H1 (cell line): ENCODE results near the gene PRSS21. TPM values are rescaled to one million over a fixed set of nuclear protein-coding genes. Genes with fewer than 3 reads are reported as not detected.

Source experiments
- CTCF ChIA-PET: fragments of 300-600 bp; sonication (Branson Sonifier 250); formaldehyde crosslinking; loops from one replicate; lab custom pipeline; 2021; ENCODE audit not compliant: partially characterized antibody; lab: Charles Lee
- POLR2A ChIA-PET: fragments of 300-600 bp; sonication (Branson Sonifier 250); formaldehyde crosslinking; loops from one replicate; lab custom pipeline; 2021; ENCODE audit warnings: inconsistent platforms; ENCODE audit not compliant: partially characterized antibody; lab: Charles Lee
- DNase-seq, 2 experiments: peaks; one replicate each; pipeline versions ENCODE4 v3.0.0 to v3.0.0-alpha.2; 2010 to 2022; ENCODE audit warnings: low spot score in 2 of 2, low read depth in 1 of 2, mixed read lengths in 1 of 2
- FAIRE-seq: peaks from 2 replicates; lab custom pipeline; 2011; peaks lifted over from hg19 to GRCh38; lab: Jason Lieb, UNC
- H2AFZ ChIP-seq: 2 replicates; pipeline ENCODE4 v1.8.1; 2012; ENCODE audit warnings: low read length, inconsistent platforms
- H2AK5ac ChIP-seq: 2 replicates; pipeline ENCODE4 v1.6.1; 2013; ENCODE audit warnings: low read depth, low read length
- H2BK120ac ChIP-seq: replicated peaks from 2 replicates; pipeline ENCODE3; 2013; ENCODE audit warnings: low read depth, low read length, inconsistent platforms
- H2BK12ac ChIP-seq: 2 replicates; pipeline ENCODE4 v1.6.1; 2013; ENCODE audit warnings: low read depth, low read length
- H2BK15ac ChIP-seq: 2 replicates; pipeline ENCODE4 v1.6.1; 2013; ENCODE audit warnings: low read length
- H2BK20ac ChIP-seq: 2 replicates; pipeline ENCODE4 v1.6.1; 2013; ENCODE audit warnings: low read length
- H2BK5ac ChIP-seq: 2 replicates; pipeline ENCODE4 v1.6.1; 2013; ENCODE audit warnings: low read depth, low read length
- H3K14ac ChIP-seq: 2 replicates; pipeline ENCODE4 v1.6.1; 2013; ENCODE audit warnings: inconsistent platforms; ENCODE audit not compliant: insufficient read length
- H3K18ac ChIP-seq: 2 replicates; pipeline ENCODE4 v1.6.1; 2013; ENCODE audit warnings: low read length; ENCODE audit errors: extremely low read depth
- H3K23ac ChIP-seq: 2 replicates; pipeline ENCODE4 v1.6.1; 2013; ENCODE audit warnings: inconsistent platforms; ENCODE audit not compliant: insufficient read length
- H3K23me2 ChIP-seq: 2 replicates; pipeline ENCODE4 v1.6.1; 2013; ENCODE audit warnings: low read depth, low read length
- H3K27ac ChIP-seq: 2 replicates; pipeline ENCODE4 v1.6.1; 2011; ENCODE audit warnings: low read depth, low read length, inconsistent platforms
- H3K27me3 ChIP-seq, 4 experiments: replicated peaks in 1 of 4; 1 replicate in 1 of 4; 2 replicates in 3 of 4; pipeline versions ENCODE4 v1.6.1 to v1.8.1; 2011 to 2013; ENCODE audit warnings: low read length in 3 of 4, mild to moderate bottlenecking in 3 of 4, inconsistent platforms in 2 of 4, mixed read lengths in 2 of 4, moderate library complexity in 1 of 4; ENCODE audit not compliant: control insufficient read depth in 3 of 4, insufficient read depth in 3 of 4; ENCODE audit errors: extremely low read depth in 1 of 4
- H3K36me3 ChIP-seq, 4 experiments: 2 replicates each; pipeline versions ENCODE4 v1.6.1 to v1.8.1; 2011 to 2013; ENCODE audit warnings: mild to moderate bottlenecking in 4 of 4, low read length in 3 of 4, moderate library complexity in 2 of 4, control low read depth in 1 of 4, inconsistent platforms in 1 of 4; ENCODE audit not compliant: insufficient read depth in 4 of 4, control insufficient read depth in 2 of 4
- H3K4ac ChIP-seq: replicated peaks from 2 replicates; pipeline ENCODE3; 2013; ENCODE audit warnings: low read length, low read depth, mixed read lengths, inconsistent platforms; ENCODE audit not compliant: insufficient read length
- H3K4me1 ChIP-seq, 4 experiments: replicated peaks in 1 of 4; 1 replicate in 1 of 4; 2 replicates in 3 of 4; pipeline versions ENCODE4 v1.6.1 to v1.8.1; 2011 to 2013; ENCODE audit warnings: low read length in 3 of 4, inconsistent platforms in 2 of 4, mixed read lengths in 1 of 4; ENCODE audit not compliant: insufficient read depth in 4 of 4, control insufficient read depth in 3 of 4
- H3K4me2 ChIP-seq, 2 experiments: 2 replicates each; pipeline versions ENCODE4 v1.6.1 to v1.8.1; 2011 to 2013; ENCODE audit warnings: low read depth in 2 of 2, low read length in 2 of 2, control low read depth in 1 of 2, inconsistent platforms in 1 of 2, mild to moderate bottlenecking in 1 of 2; ENCODE audit not compliant: insufficient read depth in 1 of 2
- H3K4me3 ChIP-seq, 4 experiments: fragments of 200-600, 300-600 bp in 1 of 4; sonication (generic), shearing (Covaris generic), sonication (Bioruptor Twin) in 1 of 4; 2 replicates each; pipeline versions ENCODE4 v1.5.1 to v1.8.1; 2011 to 2016; ENCODE audit warnings: low read length in 4 of 4, low read depth in 3 of 4, control low read depth in 2 of 4, inconsistent platforms in 2 of 4, mild to moderate bottlenecking in 2 of 4, mixed read lengths in 1 of 4, moderate library complexity in 1 of 4; ENCODE audit not compliant: insufficient read depth in 2 of 4; ENCODE audit errors: extremely low read depth in 1 of 4
- H3K56ac ChIP-seq: replicated peaks from 2 replicates; pipeline ENCODE3; 2013; ENCODE audit warnings: low read depth, mild to moderate bottlenecking, mixed read lengths, low read length, inconsistent platforms; ENCODE audit not compliant: insufficient read length
- H3K79me1 ChIP-seq: 2 replicates; pipeline ENCODE4 v1.6.1; 2013; ENCODE audit warnings: low read depth, low read length, control low read depth
- H3K79me2 ChIP-seq, 2 experiments: 2 replicates each; pipeline versions ENCODE4 v1.6.1 to v1.8.1; 2012 to 2013; ENCODE audit warnings: low read length in 2 of 2, mild to moderate bottlenecking in 2 of 2, inconsistent platforms in 1 of 2; ENCODE audit not compliant: insufficient read depth in 2 of 2, control insufficient read depth in 1 of 2
- H3K9ac ChIP-seq, 4 experiments: replicated peaks in 1 of 4; 1 replicate in 1 of 4; 2 replicates in 3 of 4; pipeline versions ENCODE4 v1.6.1 to v1.8.1; 2011 to 2013; ENCODE audit warnings: low read depth in 3 of 4, low read length in 3 of 4, control low read depth in 2 of 4, mild to moderate bottlenecking in 2 of 4, moderate library complexity in 2 of 4, inconsistent platforms in 1 of 4; ENCODE audit errors: extremely low read depth in 1 of 4
- H3K9me3 ChIP-seq, 2 experiments: 2 replicates each; pipeline versions ENCODE4 v1.6.1 to v1.8.1; 2012 to 2013; ENCODE audit warnings: mild to moderate bottlenecking in 2 of 2, moderate library complexity in 2 of 2, control low read depth in 1 of 2, inconsistent platforms in 1 of 2, low read depth in 1 of 2, low read length in 1 of 2, mixed read lengths in 1 of 2; ENCODE audit not compliant: insufficient read depth in 2 of 2
- H4K20me1 ChIP-seq, 2 experiments: replicated peaks in 1 of 2; 2 replicates each; pipeline versions ENCODE3 to v1.8.1; 2011 to 2013; ENCODE audit warnings: inconsistent platforms in 2 of 2, low read length in 2 of 2, mild to moderate bottlenecking in 1 of 2; ENCODE audit not compliant: insufficient read depth in 2 of 2, control insufficient read depth in 1 of 2
- H4K5ac ChIP-seq: 2 replicates; pipeline ENCODE4 v1.6.1; 2013; ENCODE audit warnings: low read length, low read depth, mixed read lengths, inconsistent platforms; ENCODE audit not compliant: insufficient read length
- H4K8ac ChIP-seq: 2 replicates; pipeline ENCODE4 v1.8.0; 2013; ENCODE audit warnings: mild to moderate bottlenecking, moderate library complexity, low read length, inconsistent platforms; ENCODE audit not compliant: insufficient read depth; ENCODE audit errors: extremely low read depth
- H4K91ac ChIP-seq: replicated peaks from 2 replicates; pipeline ENCODE3; 2013; ENCODE audit warnings: low read length, mixed read lengths, inconsistent platforms; ENCODE audit not compliant: insufficient read length
- BCL11A ChIP-seq, 2 experiments: IDR thresholded peaks; one replicate each; pipeline ENCODE4 v1.6.1; 2011; ENCODE audit warnings: low read depth in 2 of 2, low read length in 2 of 2, mild to moderate bottlenecking in 2 of 2
- CTCF ChIP-seq, 3 experiments: IDR thresholded peaks; 1 replicate in 2 of 3; 2 replicates in 1 of 3; pipeline versions ENCODE4 v1.5.1 to v1.6.1; 2011; ENCODE audit warnings: low read length in 3 of 3, mild to moderate bottlenecking in 3 of 3, inconsistent platforms in 2 of 3, low read depth in 1 of 3, moderate library complexity in 1 of 3; ENCODE audit not compliant: insufficient read depth in 1 of 3; ENCODE audit errors: control extremely low read depth in 1 of 3
- E2F6 ChIP-seq: IDR thresholded peaks from 2 replicates; pipeline ENCODE4 v1.6.1; 2012; ENCODE audit warnings: inconsistent platforms
- EZH2 ChIP-seq: fragments of 200-600 bp; sonication (generic); IDR thresholded peaks from 2 replicates; pipeline ENCODE4 v1.7.1; 2012; ENCODE audit warnings: low read depth, mild to moderate bottlenecking, moderate library complexity, low read length, inconsistent platforms; ENCODE audit not compliant: severe bottlenecking
- GTF2F1 ChIP-seq: IDR thresholded peaks from 2 replicates; pipeline ENCODE4 v1.6.1; 2012; ENCODE audit warnings: low read depth, low read length, improper control_type of control experiment, borderline replicate concordance
- RAD21 ChIP-seq, 2 experiments: IDR thresholded peaks in 1 of 2; conservative IDR thresholded peaks in 1 of 2; 2 replicates each; pipeline ENCODE4 v1.6.1; 2011; ENCODE audit warnings: low read depth in 2 of 2, low read length in 2 of 2, improper control_type of control experiment in 1 of 2, inconsistent platforms in 1 of 2, mild to moderate bottlenecking in 1 of 2, moderate library complexity in 1 of 2
- WGBS, 2 experiments: shearing (Covaris generic) in 1 of 2; methylation state at CpG; one replicate each; pipeline versions ENCODE4 v1.1.6 to v1.1.7; 2013 to 2015; ENCODE audit warnings: low lambda C conversion rate in 2 of 2, mixed read lengths in 2 of 2, inconsistent platforms in 1 of 2, low coverage in 1 of 2, missing lambda C conversion rate in 1 of 2; ENCODE audit not compliant: insufficient replicate concordance in 2 of 2, insufficient coverage in 1 of 2, insufficient read length in 1 of 2; ENCODE audit errors: extremely low coverage in 1 of 2, missing lambda C conversion rate in 1 of 2; 5-methylcytosine and 5-hydroxymethylcytosine counted together
- polyA plus RNA-seq, 7 experiments: library from polyadenylated mRNA; depleted of rRNA in 3 of 7; stranded (reverse) in 5 of 7; unstranded in 2 of 7; fragments of >200 nt in 5 of 7; fragments of 200-250 nt in 2 of 7; gene quantifications; 1 replicate in 5 of 7; 2 replicates in 1 of 7; 4 replicates in 1 of 7; pipeline versions ENCODE4 v1.2.1 to v1.2.3, GENCODE V29; 2011 to 2013; ENCODE audit warnings: missing spikeins in 2 of 7, mixed read lengths in 2 of 7
- total RNA-seq: library from RNA; stranded (reverse); fragmentation: NEBNext Ultra II Directional; extraction: Animal tissue kit (Norgen Biotek cat#: 25700); gene quantifications from 2 replicates; pipeline ENCODE4 v1.2.1, GENCODE V29; 2021

The PRSS21 gene
- total and polyA plus RNA-seq, 2 of the 8 experiments (the other 6 are each of a cell fraction or from before 2014, with no cell fraction given): 0.76 to 1.0 TPM

- WGBS, 2 experiments: 83% methylated on average over 54 of the region's 79 CpGs; no CpG with 5 or more reads in 1 of the 2 experiments
- POLR2A ChIA-PET: interaction anchor here (1.0 to 2.8 kb wide), 6 partner anchors 8 to 33 kb away, joined by 3 to 28 read pairs (median 5); partner anchors contain the start of genes ELOB and SRRM2
- Histone ChIP-seq H2BK12ac (no peak overlapping the region), H3K14ac (no peak overlapping the region), H2AK5ac (no peak overlapping the region), H3K23ac (no peak overlapping the region), H3K27ac (no peak overlapping the region), H3K4me1 (peaks cover 0 to 3% (median 2%) of the 10 kb centered on the region in 4 experiments; a peak in 1 of 7 replicates), H4K8ac (peak overlapping the region; percentile 68), H3K4ac (no peak overlapping the region), H2AFZ (no peak overlapping the region), H4K91ac (no peak overlapping the region), H3K56ac (no peak overlapping the region), H3K18ac (no peak overlapping the region), H3K4me3 (no peak overlapping the region; a peak in 1 of 8 replicates), H2BK15ac (no peak overlapping the region), H3K23me2 (no peaks in the 10 kb centered on the region; the same call in 1 of the 2 replicates), H4K5ac (no peak overlapping the region), H2BK120ac (no peak overlapping the region), H2BK5ac (no peak overlapping the region), H3K27me3 (peaks cover 0 to 3% (median 0%) of the 10 kb centered on the region in 4 experiments; a peak in 2 of 7 replicates), H3K79me2 (no peaks in the 10 kb centered on the region), H3K9me3 (no peaks in the 10 kb centered on the region), H3K79me1 (no peaks in the 10 kb centered on the region; the same call in 1 of the 2 replicates), H4K20me1 (no peaks in the 10 kb centered on the region), H3K36me3 (no peaks in the 10 kb centered on the region), H3K9ac (no peak overlapping the region; a peak in 1 of 7 replicates), H2BK20ac (no peak overlapping the region), H3K4me2 (no peak overlapping the region; a peak in 1 of 4 replicates)
- no peak for FAIRE-seq
- DNase-seq: no peak
- CTCF ChIA-PET: interaction anchor here (1.3 to 1.7 kb wide), 2 partner anchors 54 to 142 kb away, joined by 4 to 6 read pairs; no protein-coding TSS in a partner anchor
- peak in 1 of 2 experiments; percentile 24; a peak in 1 of 4 replicates for TF ChIP-seq RAD21 (IDR thresholded peaks at IDR 0.05 in 1 of 2, conservative IDR thresholded peaks at IDR 0.05 in 1 of 2; ENCODE audit: low read depth in 2 of 2, low read length in 2 of 2)
- TF ChIP-seq EZH2: no peak
- peak; percentile 15 to 51 (median 26); a peak in 3 of 4 replicates for TF ChIP-seq CTCF (IDR thresholded peaks at IDR 0.05; ENCODE audit: control extremely low read depth in 1 of 3, insufficient read depth in 1 of 3, low read depth in 1 of 3, low read length in 3 of 3)
- TF ChIP-seq BCL11A (IDR thresholded peaks at IDR 0.05; ENCODE audit: low read depth in 2 of 2, low read length in 2 of 2): no peak
- TF ChIP-seq E2F6: peak; percentile 24; the same call in 1 of the 2 replicates
- no peak for TF ChIP-seq GTF2F1
Measured at GRCh38 chr16:2785101-2785991, 31.7 kb upstream of the PRSS21 start.
